ENCODE results near the gene CYP2J2. TPM values are rescaled to one million over a fixed set of nuclear protein-coding genes. Genes with fewer than 3 reads are reported as not detected.

CYP2J2 gene
- total RNA-seq: not detected in 2 replicates

DNA sequence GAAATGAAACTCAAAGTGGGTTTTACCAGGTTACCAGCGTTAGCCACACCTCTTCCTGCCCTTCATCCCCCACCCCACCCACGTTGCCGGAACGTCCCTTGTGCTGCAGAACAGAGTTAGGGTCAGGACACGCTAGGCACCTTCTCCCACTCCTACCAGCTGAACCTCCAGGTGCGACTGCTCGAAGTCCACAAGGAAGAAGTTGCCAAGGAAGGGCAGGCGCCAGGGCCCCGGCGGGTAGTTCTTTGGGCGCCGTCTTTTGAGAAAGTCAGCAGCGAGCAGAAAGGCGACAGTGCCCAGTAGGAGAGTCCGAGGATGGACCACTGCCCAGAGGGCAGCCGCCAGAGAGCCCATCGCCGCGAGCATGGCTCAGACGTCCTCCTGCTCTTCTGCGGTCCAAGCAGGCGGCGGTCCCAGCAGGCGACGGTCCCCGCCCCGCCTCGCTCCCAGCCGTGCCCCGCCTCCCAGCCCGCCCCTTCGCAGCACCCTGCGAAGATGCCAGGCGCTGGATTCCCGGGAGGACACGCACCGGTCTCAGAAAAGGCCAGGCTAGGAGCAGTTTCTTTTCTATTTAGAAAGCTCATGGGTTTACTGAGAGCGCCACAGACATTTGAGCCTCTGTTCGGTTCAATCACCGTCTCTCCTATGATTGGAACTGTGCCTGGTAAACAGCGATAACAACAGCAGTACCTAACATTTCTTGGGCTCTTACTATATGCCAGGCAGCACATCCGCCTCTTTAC, at the start of gene CYP2J2:
CYP2J2 (minus strand) TSS at position 393 of the 743 bp plus-strand sequence; CDS start at position 366, 27 bp downstream.

Other genes starting within 250 kb of the CYP2J2 start
- not detected in 2 replicates for gene HOOK1, start 111.8 kb downstream of the CYP2J2 start, total RNA-seq
- gene C1orf87, start 147.0 kb upstream of the CYP2J2 start, total RNA-seq: not detected in 2 replicates